CD4-positive, alpha-beta T cell treated with Interleukin-4 for 1 hour (primary cell): Measurements from ENCODE around the gene TROAP.
"Not testable (repeated sequence)": the region's sequence is repeated elsewhere in the genome, so short reads cannot be mapped to it uniquely, and the experiment has no call there.

Source experiments
- DNase-seq, 2 donors: peaks; one replicate each; pipeline ENCODE4 v3.0.0-alpha.2; 2020 to 2022

Gene TROAP

GRCh38 chr12:49295082-49295936, 27.7 kb upstream of the TROAP start, which contains the start of gene PRPH:
Gene PRPH, plus strand, starts transcription at chr12:49295147. Its CDS starts 54 bp downstream, at chr12:49295201.
- no peak for DNase-seq

- peak; percentile 61 to 65 for DNase-seq
Measured at GRCh38 chr12:49296034-49296835, 26.8 kb upstream of the TROAP start.

GRCh38 chr12:49296836-49297694, 26.0 kb upstream of the TROAP start:
- peak in 1 of 2 donors; percentile 32 for DNase-seq

DNA sequence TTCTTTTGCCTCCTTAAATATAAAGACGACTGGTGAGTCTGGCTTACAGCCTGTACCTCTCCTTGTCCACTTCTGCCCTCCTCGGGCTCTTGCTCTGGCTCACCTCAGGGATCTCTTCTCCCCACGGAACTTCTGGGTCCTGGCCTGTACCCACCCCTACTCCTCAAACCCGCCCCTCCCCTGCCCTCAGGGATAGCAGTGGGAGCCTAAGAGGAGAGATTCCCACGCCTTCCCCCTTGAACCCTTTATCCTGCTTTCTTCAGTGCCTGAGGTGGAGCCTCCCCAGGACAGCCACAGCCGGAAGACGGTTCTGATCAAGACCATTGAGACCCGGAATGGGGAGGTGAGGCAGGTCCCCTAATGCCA, 25.4 kb upstream of the TROAP start:
- no peak for DNase-seq

- DNase-seq = no peak
Measured at GRCh38 chr12:49298160-49298559, 24.9 kb upstream of the TROAP start.

DNA sequence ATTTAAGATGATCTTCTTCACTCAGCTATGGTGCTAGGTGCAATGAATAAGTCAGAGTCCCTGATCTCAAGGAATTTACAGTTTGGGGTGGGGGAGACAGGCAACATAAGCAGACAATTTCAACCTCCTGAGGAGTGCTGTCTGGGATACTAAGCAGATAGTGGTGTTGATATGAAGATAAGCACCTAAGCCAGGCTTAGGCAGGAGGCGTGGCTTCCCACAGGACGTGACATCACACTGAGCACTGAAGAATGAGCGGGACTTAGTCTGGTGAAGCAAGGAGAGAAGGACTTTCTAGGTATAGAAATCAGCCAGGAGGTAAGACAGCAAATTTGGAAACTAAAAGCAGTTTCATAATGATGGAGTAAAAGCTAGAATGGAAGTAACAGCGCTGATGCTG, 21.3 kb upstream of the TROAP start:
- no peak for DNase-seq

GRCh38 chr12:49304161-49304560, 18.9 kb upstream of the TROAP start:
- DNase-seq = no peak

GRCh38 chr12:49305762-49306510, 17.1 kb upstream of the TROAP start:
- DNase-seq = no peak

GRCh38 chr12:49309386-49309785, 13.7 kb upstream of the TROAP start:
- DNase-seq = no peak

DNA sequence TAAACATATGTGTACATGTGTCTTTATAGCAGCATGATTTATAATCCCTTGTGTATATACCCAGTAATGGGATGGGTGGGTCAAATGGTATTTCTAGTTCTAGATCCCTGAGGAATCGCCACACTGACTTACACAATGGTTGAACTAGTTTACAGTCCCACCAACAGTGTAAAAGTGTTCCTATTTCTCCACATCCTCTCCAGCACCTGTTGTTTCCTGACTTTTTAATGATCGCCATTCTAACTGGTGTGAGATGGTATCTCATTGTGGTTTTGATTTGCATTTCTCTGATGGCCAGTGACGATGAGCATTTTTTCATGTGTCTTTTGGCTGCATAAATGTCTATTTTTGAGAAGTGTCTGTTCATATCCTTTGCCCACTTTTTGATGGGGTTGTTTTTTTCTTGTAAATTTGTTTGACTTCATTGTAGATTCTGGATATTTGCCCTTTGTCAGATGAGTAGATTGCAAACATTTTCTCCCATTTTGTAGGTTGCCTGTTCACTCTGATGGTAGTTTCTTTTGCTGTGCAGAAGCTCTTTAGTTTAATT, 12.5 kb upstream of the TROAP start:
- DNase-seq = not testable (repeated sequence)

GRCh38 chr12:49314811-49315210, 8.2 kb upstream of the TROAP start:
- DNase-seq = no peak

GRCh38 chr12:49317118-49317517, 5.9 kb upstream of the TROAP start:
- not testable (repeated sequence) for DNase-seq

- not testable (repeated sequence) for DNase-seq
Measured at GRCh38 chr12:49320411-49321103, 2.5 kb upstream of the TROAP start.

DNA sequence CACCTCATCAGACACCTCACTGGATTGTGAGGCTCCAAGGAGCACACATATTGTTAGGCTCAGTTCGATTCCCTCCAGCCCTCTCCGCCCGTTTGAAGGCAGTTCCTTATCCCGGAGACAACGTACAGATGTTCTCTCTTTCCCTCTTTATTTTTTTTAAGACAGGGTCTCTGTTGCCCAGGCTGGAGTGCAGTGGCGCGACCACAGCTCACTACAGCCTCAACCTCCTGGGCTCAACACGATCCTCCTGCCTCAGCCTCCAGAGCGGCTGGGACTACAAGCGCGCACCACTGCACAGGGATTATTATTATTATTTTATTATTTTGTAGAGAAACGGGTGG, 718 bp upstream of the TROAP start:
- no peak for DNase-seq

DNA sequence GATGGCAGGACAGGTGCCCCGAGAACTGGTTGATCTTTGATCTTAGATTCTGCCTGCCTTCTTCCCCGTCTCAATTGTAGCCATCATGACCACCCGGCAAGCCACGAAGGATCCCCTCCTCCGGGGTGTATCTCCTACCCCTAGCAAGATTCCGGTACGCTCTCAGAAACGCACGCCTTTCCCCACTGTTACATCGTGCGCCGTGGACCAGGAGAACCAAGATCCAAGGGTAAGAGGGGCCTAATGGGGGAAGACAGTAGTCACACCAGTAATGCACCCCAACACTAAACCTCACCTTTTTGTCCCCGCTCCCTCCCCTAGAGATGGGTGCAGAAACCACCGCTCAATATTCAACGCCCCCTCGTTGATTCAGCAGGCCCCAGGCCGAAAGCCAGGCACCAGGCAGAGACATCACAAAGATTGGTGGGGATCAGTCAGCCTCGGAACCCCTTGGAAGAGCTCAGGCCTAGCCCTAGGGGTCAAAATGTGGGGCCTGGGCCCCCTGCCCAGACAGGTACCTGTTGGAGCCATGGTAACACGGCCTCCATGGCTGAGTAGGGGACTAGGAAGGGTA, 556 bp downstream of the TROAP start:
- DNase-seq = no peak

DNA sequence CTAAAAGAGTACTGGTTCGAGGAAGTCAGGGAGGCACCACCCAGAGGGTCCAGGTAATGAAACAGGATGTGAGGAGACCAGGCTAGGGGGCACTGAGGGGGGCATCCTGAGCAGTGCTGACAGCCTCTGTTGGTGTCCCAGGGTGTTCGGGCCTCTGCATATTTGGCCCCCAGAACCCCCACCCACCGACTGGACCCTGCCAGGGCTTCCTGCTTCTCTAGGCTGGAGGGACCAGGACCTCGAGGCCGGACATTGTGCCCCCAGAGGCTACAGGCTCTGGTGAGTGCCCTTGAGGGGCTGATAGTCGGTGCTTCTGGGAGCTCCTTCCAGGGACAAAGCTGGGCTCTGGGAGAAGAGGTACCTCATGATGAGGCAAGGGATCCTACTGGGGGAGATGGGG, 2.6 kb downstream of the TROAP start:
- no peak for DNase-seq

DNA sequence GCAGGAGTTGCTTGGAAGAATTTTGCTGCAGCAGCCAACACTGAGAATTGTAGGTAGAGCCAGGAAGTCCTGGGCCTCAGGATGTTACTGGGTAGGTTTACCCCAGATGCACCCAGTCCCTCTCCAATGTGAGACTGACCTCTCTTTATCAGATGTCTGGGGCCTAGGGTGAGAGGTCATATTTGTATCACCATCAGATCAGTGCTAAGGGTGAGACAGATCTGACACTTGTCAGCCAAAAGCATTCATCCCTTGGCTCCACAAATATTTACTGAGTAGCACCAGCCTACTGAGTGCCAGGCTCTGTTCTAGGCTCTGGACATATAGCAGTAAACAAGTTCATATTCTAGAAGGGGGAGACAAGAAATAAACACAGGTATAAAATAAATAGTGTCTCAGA, 4.3 kb downstream of the TROAP start:
- DNase-seq = no peak

DNA sequence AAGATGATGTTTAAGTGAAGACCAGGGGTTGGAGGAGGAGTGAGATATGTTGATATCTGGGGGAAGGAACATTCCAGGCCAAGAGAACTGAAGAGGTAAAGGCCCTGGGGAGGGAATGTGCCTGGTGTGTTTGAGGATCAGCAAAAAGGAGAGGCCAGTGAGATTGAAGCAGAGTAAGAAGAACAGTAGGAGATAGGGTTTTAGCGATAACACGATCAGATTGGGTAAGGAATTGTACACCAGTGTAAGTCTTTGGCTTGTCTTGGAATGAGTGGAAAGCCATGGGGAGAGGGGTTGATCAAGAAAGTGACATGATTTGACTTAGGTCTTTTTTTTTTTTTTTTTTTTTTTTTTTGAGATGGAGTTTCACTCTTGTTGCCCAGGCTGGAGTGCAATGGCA, 4.8 kb downstream of the TROAP start:
- no peak for DNase-seq

GRCh38 chr12:49328816-49329215, 5.8 kb downstream of the TROAP start:
- DNase-seq = no peak

- DNase-seq = no peak
Measured at GRCh38 chr12:49330032-49330619, 7.1 kb downstream of the TROAP start.
